Cardiac muscle cell (in vitro differentiated cells and primary cell): ENCODE data around the gene MCTP1. TPM values are rescaled to one million over a fixed set of nuclear protein-coding genes. Genes with fewer than 3 reads are reported as not detected.

Experiments used
- DNase-seq, 2 donors: peaks; one replicate each; pipeline versions ENCODE4 v3.0.0 to v3.0.0-alpha.2; 2010 to 2017; ENCODE audit warnings: low read depth in 1 of 2, low spot score in 1 of 2
- H3K27ac ChIP-seq: fragments of 200-600 bp; sonication (generic); 2 replicates; pipeline ENCODE4 v1.5.1; 2016
- H3K27me3 ChIP-seq: fragments of 200-600 bp; sonication (generic); 2 replicates; pipeline ENCODE4 v1.6.0; 2016; ENCODE audit warnings: control low read depth
- H3K36me3 ChIP-seq: fragments of 200-600 bp; sonication (generic); 2 replicates; pipeline ENCODE4 v1.5.1; 2016; ENCODE audit warnings: control low read depth
- H3K4me1 ChIP-seq: fragments of 200-600 bp; sonication (generic); 2 replicates; pipeline ENCODE4 v1.8.1; 2017; ENCODE audit warnings: low read depth, mild to moderate bottlenecking, mixed run types
- H3K4me3 ChIP-seq: fragments of 200-600 bp; sonication (generic); 2 replicates; pipeline ENCODE4 v1.5.1; 2016; ENCODE audit warnings: mild to moderate bottlenecking
- H3K9me3 ChIP-seq: fragments of 200-600 bp; sonication (generic); 2 replicates; pipeline ENCODE4 v1.5.1; 2017; ENCODE audit warnings: low read depth, mild to moderate bottlenecking, control low read depth
- CTCF ChIP-seq: IDR thresholded peaks from 2 replicates; pipeline ENCODE4 v1.5.1; 2012; ENCODE audit warnings: low read depth, mild to moderate bottlenecking, low read length
- polyA plus RNA-seq: library from polyadenylated mRNA; unstranded; fragments of >200 nt; fragmentation: Nextera tagmentation; extraction: Ambion mirVana; gene quantifications from 2 replicates; pipeline ENCODE4 v1.2.1, GENCODE V29; 2016
- total RNA-seq: library from RNA; depleted of rRNA; stranded (reverse); fragments of >200 nt; gene quantifications from 2 replicates; pipeline ENCODE4 v1.2.3, GENCODE V29; 2016

MCTP1 gene
- total and polyA plus RNA-seq, 2 experiments from 2014 or later: 1.4 TPM; not detected in 1

GRCh38 chr5:94901191-94901979 lies 383.5 kb downstream of the MCTP1 start:
- Histone ChIP-seq H3K4me3 (no peak overlapping the region), H3K27ac (no peak overlapping the region)
- TF ChIP-seq CTCF: no peak

GRCh38 chr5:94900006-94900505 lies 384.8 kb downstream of the MCTP1 start:
- H3K27me3 ChIP-seq: no peaks in the 10 kb centered on the region
- H3K27ac ChIP-seq: no peak overlapping the region
- no peaks in the 10 kb centered on the region for H3K36me3 ChIP-seq
- no peaks in the 10 kb centered on the region for H3K9me3 ChIP-seq
- H3K4me3 ChIP-seq: no peak overlapping the region
- DNase-seq: no peak
- no peaks in the 10 kb centered on the region for H3K4me1 ChIP-seq
- no peak for TF ChIP-seq CTCF

More at GRCh38 chr5:94901191-94901979, 383.5 kb downstream of the MCTP1 start:
- H3K27me3 ChIP-seq: no peaks in the 10 kb centered on the region
- no peaks in the 10 kb centered on the region for H3K9me3 ChIP-seq
- DNase-seq: peak in 1 of 2 donors; percentile 55
- H3K36me3 ChIP-seq: no peaks in the 10 kb centered on the region
- H3K4me1 ChIP-seq: no peaks in the 10 kb centered on the region

GRCh38 chr5:94893412-94894135 lies 391.3 kb downstream of the MCTP1 start:
- DNase-seq: peak; percentile 25 to 28

GRCh38 chr5:94891972-94892371 lies 392.9 kb downstream of the MCTP1 start:
- H3K36me3 ChIP-seq: no peaks in the 10 kb centered on the region
- no peaks in the 10 kb centered on the region for H3K27me3 ChIP-seq
- no peak overlapping the region for H3K27ac ChIP-seq
- H3K9me3 ChIP-seq: no peaks in the 10 kb centered on the region
- no peak for DNase-seq
- no peak for TF ChIP-seq CTCF
- H3K4me3 ChIP-seq: no peak overlapping the region
- H3K4me1 ChIP-seq: no peaks in the 10 kb centered on the region

More at GRCh38 chr5:94893412-94894135, 391.3 kb downstream of the MCTP1 start:
- TF ChIP-seq CTCF: peak; percentile 38
- Histone ChIP-seq H3K4me3 (no peak overlapping the region), H3K4me1 (no peaks in the 10 kb centered on the region), H3K27ac (no peak overlapping the region), H3K36me3 (no peaks in the 10 kb centered on the region), H3K9me3 (no peaks in the 10 kb centered on the region), H3K27me3 (no peaks in the 10 kb centered on the region)

GRCh38 chr5:94891565-94891964 lies 393.3 kb downstream of the MCTP1 start:
- Histone ChIP-seq H3K4me3 (no peak overlapping the region), H3K27me3 (no peaks in the 10 kb centered on the region), H3K36me3 (no peaks in the 10 kb centered on the region), H3K9me3 (no peaks in the 10 kb centered on the region), H3K27ac (no peak overlapping the region), H3K4me1 (no peaks in the 10 kb centered on the region)
- no peak for TF ChIP-seq CTCF
- no peak for DNase-seq
